ENCODE results near the gene PGM1.

Gene PGM1

DNA sequence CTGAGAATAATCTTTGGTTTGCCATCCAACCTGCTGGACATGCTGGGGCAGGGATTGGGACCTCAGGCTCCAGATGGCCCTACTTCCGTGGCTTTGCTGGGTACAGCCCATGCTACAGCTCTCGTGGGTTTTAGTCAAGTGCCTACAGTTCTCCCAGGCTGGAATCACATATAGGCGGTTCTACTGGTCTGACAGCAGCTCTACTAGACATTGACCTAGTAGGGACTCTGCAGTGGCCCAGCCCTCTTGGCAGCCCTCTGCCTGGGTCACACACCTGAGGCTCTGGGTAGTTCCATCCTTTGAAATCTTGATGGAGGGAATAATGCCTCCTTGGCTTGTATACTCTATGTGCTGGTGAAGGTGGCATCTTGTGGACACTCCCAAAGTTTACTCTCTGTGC lies 72.2 kb downstream of the PGM1 start:
- H3K27me3 ChIP-seq (ENCODE audit: insufficient read depth, poor library complexity, severe bottlenecking), result no peaks in the 10 kb centered on the region
- H3K27ac ChIP-seq (ENCODE audit: poor library complexity, severe bottlenecking), result no peak overlapping the region
- H3K9me3 ChIP-seq (ENCODE audit: severe bottlenecking), result no peaks in the 10 kb centered on the region
- H3K36me3 ChIP-seq (ENCODE audit: low read depth), result no peaks in the 10 kb centered on the region
- H3K4me1 ChIP-seq (ENCODE audit: insufficient read depth, poor library complexity, severe bottlenecking), result peaks cover 35% of the 10 kb centered on the region
- no peak overlapping the region for H3K4me3 ChIP-seq (ENCODE audit: severe bottlenecking)
- ATAC-seq (ENCODE audit: low read depth) (no peak), DNase-seq (ENCODE audit: low spot score) (no peak)
- TF ChIP-seq, protein P1, sequence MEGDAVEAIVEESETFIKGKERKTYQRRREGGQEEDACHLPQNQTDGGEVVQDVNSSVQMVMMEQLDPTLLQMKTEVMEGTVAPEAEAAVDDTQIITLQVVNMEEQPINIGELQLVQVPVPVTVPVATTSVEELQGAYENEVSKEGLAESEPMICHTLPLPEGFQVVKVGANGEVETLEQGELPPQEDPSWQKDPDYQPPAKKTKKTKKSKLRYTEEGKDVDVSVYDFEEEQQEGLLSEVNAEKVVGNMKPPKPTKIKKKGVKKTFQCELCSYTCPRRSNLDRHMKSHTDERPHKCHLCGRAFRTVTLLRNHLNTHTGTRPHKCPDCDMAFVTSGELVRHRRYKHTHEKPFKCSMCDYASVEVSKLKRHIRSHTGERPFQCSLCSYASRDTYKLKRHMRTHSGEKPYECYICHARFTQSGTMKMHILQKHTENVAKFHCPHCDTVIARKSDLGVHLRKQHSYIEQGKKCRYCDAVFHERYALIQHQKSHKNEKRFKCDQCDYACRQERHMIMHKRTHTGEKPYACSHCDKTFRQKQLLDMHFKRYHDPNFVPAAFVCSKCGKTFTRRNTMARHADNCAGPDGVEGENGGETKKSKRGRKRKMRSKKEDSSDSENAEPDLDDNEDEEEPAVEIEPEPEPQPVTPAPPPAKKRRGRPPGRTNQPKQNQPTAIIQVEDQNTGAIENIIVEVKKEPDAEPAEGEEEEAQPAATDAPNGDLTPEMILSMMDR (IDR thresholded peaks at IDR 0.05; ENCODE audit: poor library complexity, severe bottlenecking), result no peak

DNA sequence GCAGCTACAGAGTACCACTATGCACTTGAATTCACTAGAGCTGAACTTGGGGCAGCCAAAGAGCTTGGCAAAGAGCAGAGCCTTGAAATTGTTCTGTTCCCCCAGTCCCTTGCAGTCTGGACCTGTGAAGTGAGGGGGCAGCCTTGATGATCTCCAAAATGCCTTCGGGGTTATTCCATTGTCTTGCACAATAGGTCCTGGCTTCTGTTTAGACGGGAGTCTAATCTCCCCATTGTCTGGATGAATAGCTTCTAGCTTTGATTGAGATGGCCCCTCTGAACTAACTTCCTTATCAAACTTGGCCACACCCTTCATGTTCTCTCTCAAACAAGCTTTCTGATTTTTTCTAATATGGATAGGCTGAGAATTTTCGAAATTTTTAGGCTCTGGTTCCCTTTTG lies 72.6 kb downstream of the PGM1 start:
- H3K27me3 ChIP-seq (ENCODE audit: insufficient read depth, poor library complexity, severe bottlenecking), result no peaks in the 10 kb centered on the region
- peaks cover 35% of the 10 kb centered on the region for H3K4me1 ChIP-seq (ENCODE audit: insufficient read depth, poor library complexity, severe bottlenecking)
- H3K9me3 ChIP-seq (ENCODE audit: severe bottlenecking), result no peaks in the 10 kb centered on the region
- no peak overlapping the region for H3K27ac ChIP-seq (ENCODE audit: poor library complexity, severe bottlenecking)
- TF ChIP-seq, protein P1 (IDR thresholded peaks at IDR 0.05; ENCODE audit: poor library complexity, severe bottlenecking), result no peak
- no peak for ATAC-seq (ENCODE audit: low read depth)
- H3K4me3 ChIP-seq (ENCODE audit: severe bottlenecking), result no peak overlapping the region
- no peaks in the 10 kb centered on the region for H3K36me3 ChIP-seq (ENCODE audit: low read depth)
- no peak for DNase-seq (ENCODE audit: low spot score)

DNA sequence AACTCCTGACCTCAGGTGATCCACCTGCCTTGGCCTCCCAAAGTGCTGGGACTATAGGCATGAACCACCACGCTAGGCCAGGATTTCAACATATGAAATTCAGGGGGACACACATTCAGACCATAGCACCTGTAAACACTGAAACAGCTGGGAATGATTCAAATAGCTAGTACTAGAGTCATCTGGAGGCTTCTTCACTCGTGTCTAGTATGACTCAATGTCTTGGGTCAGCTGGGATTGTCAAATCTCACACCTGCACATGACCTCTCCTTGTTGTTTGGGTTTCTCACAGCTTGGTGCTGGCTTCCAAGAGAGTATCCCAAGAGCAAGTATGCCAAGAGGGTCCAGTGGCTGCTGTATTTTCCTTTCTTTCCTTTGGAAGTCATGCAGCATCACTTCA lies 75.1 kb downstream of the PGM1 start:
- DNase-seq (ENCODE audit: low spot score) (no peak), ATAC-seq (ENCODE audit: low read depth) (peak; percentile 49; the same call in 1 of the 3 replicates)
- Histone ChIP-seq H3K4me3 (ENCODE audit: severe bottlenecking) (no peak overlapping the region), H3K36me3 (ENCODE audit: low read depth) (no peaks in the 10 kb centered on the region), H3K27me3 (ENCODE audit: insufficient read depth, poor library complexity, severe bottlenecking) (no peaks in the 10 kb centered on the region), H3K9me3 (ENCODE audit: severe bottlenecking) (no peaks in the 10 kb centered on the region), H3K4me1 (ENCODE audit: insufficient read depth, poor library complexity, severe bottlenecking) (peaks cover 11% of the 10 kb centered on the region), H3K27ac (ENCODE audit: poor library complexity, severe bottlenecking) (no peak overlapping the region)
- TF ChIP-seq, protein P1 (IDR thresholded peaks at IDR 0.05; ENCODE audit: poor library complexity, severe bottlenecking), result no peak

GRCh38 chr1:63669151-63669961 lies 76.1 kb downstream of the PGM1 start:
- no peaks in the 10 kb centered on the region for H3K27me3 ChIP-seq (ENCODE audit: insufficient read depth, poor library complexity, severe bottlenecking)
- no peak for ATAC-seq (ENCODE audit: low read depth)
- no peak for DNase-seq (ENCODE audit: low spot score)
- no peaks in the 10 kb centered on the region for H3K9me3 ChIP-seq (ENCODE audit: severe bottlenecking)
- H3K4me3 ChIP-seq (ENCODE audit: severe bottlenecking), result no peak overlapping the region
- no peak overlapping the region for H3K27ac ChIP-seq (ENCODE audit: poor library complexity, severe bottlenecking)
- TF ChIP-seq, protein P1 (IDR thresholded peaks at IDR 0.05; ENCODE audit: poor library complexity, severe bottlenecking), result no peak
- no peaks in the 10 kb centered on the region for H3K36me3 ChIP-seq (ENCODE audit: low read depth)
- H3K4me1 ChIP-seq (ENCODE audit: insufficient read depth, poor library complexity, severe bottlenecking), result peaks cover under 1% of the 10 kb centered on the region

DNA sequence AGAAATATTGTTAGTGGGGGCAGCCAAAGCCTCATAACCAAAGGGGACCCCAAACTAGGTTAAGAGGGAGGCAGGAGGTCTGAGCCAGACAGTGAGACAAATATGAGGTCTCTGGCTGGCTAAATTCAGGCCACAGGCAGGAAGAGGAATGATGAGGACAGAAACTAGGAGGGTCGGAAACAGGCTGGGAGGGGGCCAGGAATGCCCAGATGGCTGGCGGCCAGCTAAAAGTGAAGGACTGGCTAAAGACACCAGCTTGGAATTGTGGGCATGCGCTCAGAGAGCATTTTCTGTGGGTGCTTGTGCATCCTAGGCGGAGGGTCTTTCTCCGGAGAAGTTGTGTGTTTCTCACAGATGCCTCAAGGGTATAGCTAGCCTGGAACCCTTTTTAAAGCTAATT lies 77.0 kb downstream of the PGM1 start:
- no peak for DNase-seq (ENCODE audit: low spot score)
- ATAC-seq (ENCODE audit: low read depth), result no peak
- Histone ChIP-seq H3K27me3 (ENCODE audit: insufficient read depth, poor library complexity, severe bottlenecking) (no peaks in the 10 kb centered on the region), H3K9me3 (ENCODE audit: severe bottlenecking) (no peaks in the 10 kb centered on the region), H3K36me3 (ENCODE audit: low read depth) (no peaks in the 10 kb centered on the region), H3K4me3 (ENCODE audit: severe bottlenecking) (no peak overlapping the region), H3K27ac (ENCODE audit: poor library complexity, severe bottlenecking) (no peak overlapping the region), H3K4me1 (ENCODE audit: insufficient read depth, poor library complexity, severe bottlenecking) (no peaks in the 10 kb centered on the region)
- TF ChIP-seq, protein P1 (IDR thresholded peaks at IDR 0.05; ENCODE audit: poor library complexity, severe bottlenecking), result no peak

All from RWPE2 (cell line).